HEK293 (cell line): ENCODE data around the gene NHEJ1.

ENCODE experiments used
- CTCF ChIA-PET: fragments of 350-600 bp; formaldehyde crosslinking; extraction: SDS; loops from one replicate; lab custom pipeline; 2021; ENCODE audit warnings: antibody characterized with exemption; lab: Yijun Ruan, JAX
- POLR2A ChIA-PET: fragments of 300-600 bp; formaldehyde crosslinking; extraction: SDS; loops from one replicate; lab custom pipeline; 2020; ENCODE audit warnings: antibody characterized with exemption, inconsistent platforms; lab: Yijun Ruan, JAX
- H3K27ac ChIP-seq: fragments of 200-500 bp; sonication (Bioruptor generic); 2 replicates; pipeline ENCODE4 v1.5.1; 2014; ENCODE audit warnings: low read depth, low read length, control low read depth, inconsistent platforms; ENCODE audit errors: extremely low read depth
- H3K36me3 ChIP-seq, 2 experiments: fragments of 200-500 bp in 1 of 2; sonication (Bioruptor generic) in 1 of 2; 1 replicate in 1 of 2; 2 replicates in 1 of 2; pipeline ENCODE4 v1.5.1; 2014 to 2017; ENCODE audit warnings: inconsistent platforms in 2 of 2, low read length in 2 of 2; ENCODE audit not compliant: control insufficient read depth in 2 of 2, insufficient read depth in 1 of 2
- H3K4me1 ChIP-seq: fragments of 200-500 bp; sonication (Bioruptor generic); 2 replicates; pipeline ENCODE4 v1.5.1; 2014; ENCODE audit warnings: mild to moderate bottlenecking, low read length, inconsistent platforms; ENCODE audit not compliant: control insufficient read depth, insufficient read depth
- H3K4me3 ChIP-seq: 2 replicates; pipeline ENCODE4 v1.5.1; 2011; ENCODE audit warnings: low read depth, mild to moderate bottlenecking, control low read depth, low read length, moderate library complexity
- H3K9me3 ChIP-seq: fragments of 200-500 bp; sonication (Bioruptor generic); 2 replicates; pipeline ENCODE4 v1.5.1; 2014; ENCODE audit warnings: low read depth, low read length, inconsistent platforms; ENCODE audit not compliant: control insufficient read depth, insufficient read depth
- EGR2 ChIP-seq: fragments of 450-650 bp; formaldehyde crosslinking; IDR thresholded peaks from 2 replicates; pipeline ENCODE4 v1.5.1; 2016; ENCODE audit warnings: low read depth, missing biosample characterization, missing genetic modification characterization
- FEZF1 ChIP-seq: fragments of 450-650 bp; formaldehyde crosslinking; IDR thresholded peaks from 2 replicates; pipeline ENCODE4 v1.5.1; 2016; ENCODE audit warnings: missing biosample characterization, missing genetic modification characterization
- PBX3 ChIP-seq: sonication (generic); formaldehyde crosslinking; IDR thresholded peaks from 2 replicates; pipeline ENCODE4 v1.8.1; 2022; ENCODE audit warnings: mild to moderate bottlenecking, moderate library complexity, missing genetic modification reagents
- PRDM2 ChIP-seq: fragments of 450-650 bp; formaldehyde crosslinking; IDR thresholded peaks from 2 replicates; pipeline ENCODE4 v1.5.1; 2016; ENCODE audit warnings: missing biosample characterization, missing genetic modification characterization, borderline replicate concordance
- ZBTB48 ChIP-seq: fragments of 450-650 bp; formaldehyde crosslinking; IDR thresholded peaks from 2 replicates; pipeline ENCODE4 v1.5.1; 2016; ENCODE audit warnings: missing biosample characterization, missing genetic modification characterization
- ZNF138 ChIP-seq: fragments of 450-650 bp; formaldehyde crosslinking; IDR thresholded peaks from 2 replicates; pipeline ENCODE4 v1.5.1; 2016; ENCODE audit warnings: missing biosample characterization, missing genetic modification characterization, borderline replicate concordance
- ZNF155 ChIP-seq: fragments of 450-650 bp; formaldehyde crosslinking; IDR thresholded peaks from 2 replicates; pipeline ENCODE4 v1.5.1; 2016; ENCODE audit warnings: missing biosample characterization, missing genetic modification characterization
- ZNF16 ChIP-seq: fragments of 450-650 bp; formaldehyde crosslinking; IDR thresholded peaks from 2 replicates; pipeline ENCODE4 v1.5.1; 2016; ENCODE audit warnings: low read depth, missing biosample characterization, missing genetic modification characterization
- ZNF223 ChIP-seq: fragments of 450-650 bp; formaldehyde crosslinking; IDR thresholded peaks from 2 replicates; pipeline ENCODE4 v1.5.1; 2016; ENCODE audit warnings: missing biosample characterization, missing genetic modification characterization
- ZNF266 ChIP-seq: fragments of 450-650 bp; formaldehyde crosslinking; IDR thresholded peaks from 2 replicates; pipeline ENCODE4 v1.5.1; 2016; ENCODE audit warnings: missing biosample characterization, missing genetic modification characterization, low read depth
- ZNF433 ChIP-seq: fragments of 450-650 bp; formaldehyde crosslinking; IDR thresholded peaks from 2 replicates; pipeline ENCODE4 v1.5.1; 2016; ENCODE audit warnings: missing biosample characterization, missing genetic modification characterization, low read depth
- ZNF514 ChIP-seq: fragments of 450-650 bp; formaldehyde crosslinking; IDR thresholded peaks from 2 replicates; pipeline ENCODE4 v1.5.1; 2016; ENCODE audit warnings: missing biosample characterization, missing genetic modification characterization
- ZNF530 ChIP-seq: fragments of 450-650 bp; formaldehyde crosslinking; IDR thresholded peaks from 2 replicates; pipeline ENCODE4 v1.5.1; 2016; ENCODE audit warnings: low read depth, missing biosample characterization, missing genetic modification characterization
- ZNF654 ChIP-seq: fragments of 450-650 bp; formaldehyde crosslinking; IDR thresholded peaks from 2 replicates; pipeline ENCODE4 v1.5.1; 2016; ENCODE audit warnings: low read depth, missing biosample characterization, missing genetic modification characterization
- ZNF707 ChIP-seq: fragments of 450-650 bp; formaldehyde crosslinking; IDR thresholded peaks from 2 replicates; pipeline ENCODE4 v1.5.1; 2016; ENCODE audit warnings: missing biosample characterization, missing genetic modification characterization
- ZNF776 ChIP-seq: fragments of 450-650 bp; formaldehyde crosslinking; IDR thresholded peaks from 2 replicates; pipeline ENCODE4 v1.5.0; 2017; ENCODE audit warnings: missing biosample characterization, missing genetic modification characterization, borderline replicate concordance
- ZNF792 ChIP-seq: fragments of 450-650 bp; formaldehyde crosslinking; IDR thresholded peaks from 2 replicates; pipeline ENCODE4 v1.5.1; 2016; ENCODE audit warnings: missing biosample characterization, missing genetic modification characterization
- TF ChIP-seq, protein P1 (sequence below): fragments of 450-650 bp; formaldehyde crosslinking; IDR thresholded peaks from 2 replicates; pipeline ENCODE4 v1.5.1; 2016; ENCODE audit warnings: missing biosample characterization, missing genetic modification characterization
- TF ChIP-seq, protein P2 (sequence below): fragments of 450-650 bp; formaldehyde crosslinking; IDR thresholded peaks from 2 replicates; pipeline ENCODE4 v1.5.1; 2017; ENCODE audit warnings: missing biosample characterization, missing genetic modification characterization
- TF ChIP-seq, protein P3 (sequence below): fragments of 450-650 bp; formaldehyde crosslinking; IDR thresholded peaks from 2 replicates; pipeline ENCODE4 v1.5.0; 2017; ENCODE audit warnings: missing biosample characterization, missing genetic modification characterization, borderline replicate concordance

NHEJ1 gene

DNA sequence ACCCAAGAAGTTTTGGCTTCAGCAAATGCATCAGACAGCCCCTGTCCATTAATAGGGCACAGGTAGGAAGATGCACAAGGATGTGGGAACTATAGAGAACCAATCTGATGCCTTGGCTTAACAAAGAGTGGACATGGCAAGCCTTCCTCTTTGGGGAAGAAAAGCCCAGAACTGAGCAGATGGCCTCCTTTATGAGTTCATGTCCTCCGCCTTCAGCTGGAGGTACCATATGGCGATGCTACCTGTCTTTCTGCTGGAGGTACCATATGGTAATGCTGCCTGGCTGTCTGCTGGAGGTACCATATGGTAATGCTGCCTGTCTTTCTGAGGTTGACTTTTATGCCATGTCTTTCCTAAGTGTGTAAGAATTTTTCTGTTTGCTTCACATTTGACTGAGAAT, 23.5 kb upstream of the NHEJ1 start (continued):
- TF ChIP-seq ZNF776 (tag by site-specific recombination) (no peak), ZNF707 (no peak), ZNF16 (tag by site-specific recombination) (no peak)
- TF ChIP-seq, protein P1, sequence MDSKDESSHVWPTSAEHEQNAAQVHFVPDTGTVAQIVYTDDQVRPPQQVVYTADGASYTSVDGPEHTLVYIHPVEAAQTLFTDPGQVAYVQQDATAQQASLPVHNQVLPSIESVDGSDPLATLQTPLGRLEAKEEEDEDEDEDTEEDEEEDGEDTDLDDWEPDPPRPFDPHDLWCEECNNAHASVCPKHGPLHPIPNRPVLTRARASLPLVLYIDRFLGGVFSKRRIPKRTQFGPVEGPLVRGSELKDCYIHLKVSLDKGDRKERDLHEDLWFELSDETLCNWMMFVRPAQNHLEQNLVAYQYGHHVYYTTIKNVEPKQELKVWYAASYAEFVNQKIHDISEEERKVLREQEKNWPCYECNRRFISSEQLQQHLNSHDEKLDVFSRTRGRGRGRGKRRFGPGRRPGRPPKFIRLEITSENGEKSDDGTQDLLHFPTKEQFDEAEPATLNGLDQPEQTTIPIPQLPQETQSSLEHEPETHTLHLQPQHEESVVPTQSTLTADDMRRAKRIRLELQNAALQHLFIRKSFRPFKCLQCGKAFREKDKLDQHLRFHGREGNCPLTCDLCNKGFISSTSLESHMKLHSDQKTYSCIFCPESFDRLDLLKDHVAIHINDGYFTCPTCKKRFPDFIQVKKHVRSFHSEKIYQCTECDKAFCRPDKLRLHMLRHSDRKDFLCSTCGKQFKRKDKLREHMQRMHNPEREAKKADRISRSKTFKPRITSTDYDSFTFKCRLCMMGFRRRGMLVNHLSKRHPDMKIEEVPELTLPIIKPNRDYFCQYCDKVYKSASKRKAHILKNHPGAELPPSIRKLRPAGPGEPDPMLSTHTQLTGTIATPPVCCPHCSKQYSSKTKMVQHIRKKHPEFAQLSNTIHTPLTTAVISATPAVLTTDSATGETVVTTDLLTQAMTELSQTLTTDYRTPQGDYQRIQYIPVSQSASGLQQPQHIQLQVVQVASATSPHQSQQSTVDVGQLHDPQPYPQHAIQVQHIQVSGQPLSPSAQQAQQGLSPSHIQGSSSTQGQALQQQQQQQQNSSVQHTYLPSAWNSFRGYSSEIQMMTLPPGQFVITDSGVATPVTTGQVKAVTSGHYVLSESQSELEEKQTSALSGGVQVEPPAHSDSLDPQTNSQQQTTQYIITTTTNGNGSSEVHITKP (tag by site-specific recombination): no peak
- TF ChIP-seq, protein P2, sequence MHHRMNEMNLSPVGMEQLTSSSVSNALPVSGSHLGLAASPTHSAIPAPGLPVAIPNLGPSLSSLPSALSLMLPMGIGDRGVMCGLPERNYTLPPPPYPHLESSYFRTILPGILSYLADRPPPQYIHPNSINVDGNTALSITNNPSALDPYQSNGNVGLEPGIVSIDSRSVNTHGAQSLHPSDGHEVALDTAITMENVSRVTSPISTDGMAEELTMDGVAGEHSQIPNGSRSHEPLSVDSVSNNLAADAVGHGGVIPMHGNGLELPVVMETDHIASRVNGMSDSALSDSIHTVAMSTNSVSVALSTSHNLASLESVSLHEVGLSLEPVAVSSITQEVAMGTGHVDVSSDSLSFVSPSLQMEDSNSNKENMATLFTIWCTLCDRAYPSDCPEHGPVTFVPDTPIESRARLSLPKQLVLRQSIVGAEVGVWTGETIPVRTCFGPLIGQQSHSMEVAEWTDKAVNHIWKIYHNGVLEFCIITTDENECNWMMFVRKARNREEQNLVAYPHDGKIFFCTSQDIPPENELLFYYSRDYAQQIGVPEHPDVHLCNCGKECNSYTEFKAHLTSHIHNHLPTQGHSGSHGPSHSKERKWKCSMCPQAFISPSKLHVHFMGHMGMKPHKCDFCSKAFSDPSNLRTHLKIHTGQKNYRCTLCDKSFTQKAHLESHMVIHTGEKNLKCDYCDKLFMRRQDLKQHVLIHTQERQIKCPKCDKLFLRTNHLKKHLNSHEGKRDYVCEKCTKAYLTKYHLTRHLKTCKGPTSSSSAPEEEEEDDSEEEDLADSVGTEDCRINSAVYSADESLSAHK (tag by site-specific recombination): no peak

DNA sequence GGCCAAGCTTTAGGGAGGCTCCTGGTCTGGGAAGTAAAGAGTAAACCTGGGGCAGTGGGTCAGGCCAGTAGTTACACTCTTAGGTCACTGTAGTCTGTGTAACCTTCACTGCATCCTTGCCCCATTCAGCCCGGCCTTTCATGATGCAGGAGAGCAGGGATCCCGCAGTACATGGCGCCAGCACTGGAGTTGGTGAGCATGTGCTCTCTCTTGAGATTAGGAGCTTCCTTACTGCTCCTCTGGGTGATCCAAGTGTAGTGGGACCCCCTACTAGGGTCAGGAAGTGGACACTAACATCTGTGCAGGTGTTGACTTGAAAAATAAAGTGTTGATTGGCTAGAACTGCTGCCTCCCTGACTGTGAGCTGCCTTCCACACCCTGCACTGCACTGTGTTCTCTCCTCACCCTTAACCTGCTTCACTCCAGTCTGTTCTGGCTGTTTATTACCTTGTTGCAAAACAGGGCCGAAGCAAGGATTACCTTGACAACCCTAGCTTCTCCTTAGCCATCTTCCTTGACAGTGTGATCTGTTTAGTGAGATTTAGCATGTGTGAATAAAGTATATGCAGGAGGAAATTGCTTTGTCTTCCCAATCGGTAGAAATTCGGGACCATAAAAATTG, 22.6 kb upstream of the NHEJ1 start:
- no peak overlapping the region for H3K27ac ChIP-seq
- CTCF ChIA-PET: interaction anchor here (0.7 to 1.7 kb wide), 4 partner anchors 10 to 377 kb away, joined by 3 to 6 read pairs (median 3); no protein-coding TSS in a partner anchor
- peaks cover 0 to 60% of the 10 kb centered on the region in 2 experiments; a peak in 2 of 3 replicates for H3K36me3 ChIP-seq
- H3K4me3 ChIP-seq: no peak overlapping the region
- H3K4me1 ChIP-seq: peaks cover 2% of the 10 kb centered on the region; the same call in 1 of the 2 replicates
- no peaks in the 10 kb centered on the region for H3K9me3 ChIP-seq
- POLR2A ChIA-PET: interaction anchor here (4.6 kb wide), 1 partner anchor 23 kb away, joined by 14 read pairs; the partner anchor contains the start of gene ZFAND2B
- TF ChIP-seq PRDM2 (tag by site-specific recombination) (no peak), ZNF155 (tag by site-specific recombination) (no peak), ZNF514 (no peak), ZNF138 (tag by site-specific recombination) (no peak), FEZF1 (tag by site-specific recombination) (no peak), ZBTB48 (tag by site-specific recombination) (no peak), PBX3 (CRISPR knock-in tag) (no peak), ZNF792 (tag by site-specific recombination) (no peak), ZNF223 (no peak), ZNF707 (no peak), ZNF266 (tag by site-specific recombination) (no peak), ZNF530 (no peak), ZNF654 (no peak), EGR2 (tag by site-specific recombination) (no peak), ZNF433 (tag by site-specific recombination) (no peak)
- TF ChIP-seq, protein P3, sequence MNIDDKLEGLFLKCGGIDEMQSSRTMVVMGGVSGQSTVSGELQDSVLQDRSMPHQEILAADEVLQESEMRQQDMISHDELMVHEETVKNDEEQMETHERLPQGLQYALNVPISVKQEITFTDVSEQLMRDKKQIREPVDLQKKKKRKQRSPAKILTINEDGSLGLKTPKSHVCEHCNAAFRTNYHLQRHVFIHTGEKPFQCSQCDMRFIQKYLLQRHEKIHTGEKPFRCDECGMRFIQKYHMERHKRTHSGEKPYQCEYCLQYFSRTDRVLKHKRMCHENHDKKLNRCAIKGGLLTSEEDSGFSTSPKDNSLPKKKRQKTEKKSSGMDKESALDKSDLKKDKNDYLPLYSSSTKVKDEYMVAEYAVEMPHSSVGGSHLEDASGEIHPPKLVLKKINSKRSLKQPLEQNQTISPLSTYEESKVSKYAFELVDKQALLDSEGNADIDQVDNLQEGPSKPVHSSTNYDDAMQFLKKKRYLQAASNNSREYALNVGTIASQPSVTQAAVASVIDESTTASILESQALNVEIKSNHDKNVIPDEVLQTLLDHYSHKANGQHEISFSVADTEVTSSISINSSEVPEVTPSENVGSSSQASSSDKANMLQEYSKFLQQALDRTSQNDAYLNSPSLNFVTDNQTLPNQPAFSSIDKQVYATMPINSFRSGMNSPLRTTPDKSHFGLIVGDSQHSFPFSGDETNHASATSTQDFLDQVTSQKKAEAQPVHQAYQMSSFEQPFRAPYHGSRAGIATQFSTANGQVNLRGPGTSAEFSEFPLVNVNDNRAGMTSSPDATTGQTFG (tag by site-specific recombination): no peak
